ENCODE data around the gene PHKB. TPM values are rescaled to one million over a fixed set of nuclear protein-coding genes. Genes with fewer than 3 reads are reported as not detected.

Gene PHKB
- total RNA-seq, 1 experiment from 2014 or later = 38.8 TPM

DNA sequence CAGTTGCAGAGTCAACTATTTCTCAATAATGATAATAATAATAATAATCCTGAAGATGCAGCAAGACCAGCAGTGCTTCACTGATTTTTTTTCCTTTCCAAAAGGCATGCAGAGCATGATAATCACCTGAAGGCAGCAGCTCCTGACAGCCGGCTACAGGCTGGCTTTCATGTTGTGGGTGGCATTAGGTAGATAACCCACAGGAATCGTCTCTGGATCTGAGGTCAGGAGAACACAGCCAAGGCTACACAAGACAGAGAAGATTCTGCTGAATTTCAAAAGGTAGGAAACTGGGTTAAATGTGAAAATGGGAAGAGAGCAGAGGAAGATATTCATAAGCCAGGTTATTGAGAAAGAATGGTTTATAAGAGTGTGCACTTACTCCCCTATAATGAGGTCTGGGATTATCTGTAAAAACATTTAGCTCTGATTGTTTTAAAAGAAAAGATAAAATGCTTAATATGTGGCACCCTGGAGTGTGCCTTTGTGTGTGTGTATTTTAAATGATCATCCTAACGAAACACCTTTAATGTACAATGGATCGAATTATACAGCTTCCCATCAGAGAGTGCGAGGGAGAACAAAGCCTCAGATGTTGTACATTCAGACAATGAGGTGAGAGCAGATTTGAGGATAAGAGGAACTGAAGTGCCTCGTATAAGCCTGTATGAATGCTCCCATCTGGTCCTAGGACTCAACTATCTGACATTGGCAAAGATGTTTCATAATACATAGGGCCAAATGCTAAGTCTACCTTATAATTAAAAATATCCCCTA is 273.1 kb downstream of the PHKB start:
- no peak overlapping the region for H3K4me3 Mint-ChIP-seq

More for the DNA sequence above, 273.1 kb downstream of the PHKB start:
- no peak overlapping the region for H4K91ac ChIP-seq (ENCODE audit: insufficient read length, low read depth, low read length)
- H3K4me1 Mint-ChIP-seq = peaks cover 27 to 41% of the 10 kb centered on the region in 2 experiments
- no peak overlapping the region for H2BK5ac ChIP-seq (ENCODE audit: insufficient read length, low read length)
- no peaks in the 10 kb centered on the region for H3K27me3 Mint-ChIP-seq (ENCODE audit: low read depth)
- no peak overlapping the region for H3K4ac ChIP-seq (ENCODE audit: low read depth, low read length)
- peaks cover 0 to 6% (median 3%) of the 10 kb centered on the region in 3 experiments; a peak in 4 of 7 replicates for H3K36me3 Mint-ChIP-seq (ENCODE audit: insufficient read depth in 1 of 3, low read depth in 3 of 3)
- TF ChIP-seq, protein P1, sequence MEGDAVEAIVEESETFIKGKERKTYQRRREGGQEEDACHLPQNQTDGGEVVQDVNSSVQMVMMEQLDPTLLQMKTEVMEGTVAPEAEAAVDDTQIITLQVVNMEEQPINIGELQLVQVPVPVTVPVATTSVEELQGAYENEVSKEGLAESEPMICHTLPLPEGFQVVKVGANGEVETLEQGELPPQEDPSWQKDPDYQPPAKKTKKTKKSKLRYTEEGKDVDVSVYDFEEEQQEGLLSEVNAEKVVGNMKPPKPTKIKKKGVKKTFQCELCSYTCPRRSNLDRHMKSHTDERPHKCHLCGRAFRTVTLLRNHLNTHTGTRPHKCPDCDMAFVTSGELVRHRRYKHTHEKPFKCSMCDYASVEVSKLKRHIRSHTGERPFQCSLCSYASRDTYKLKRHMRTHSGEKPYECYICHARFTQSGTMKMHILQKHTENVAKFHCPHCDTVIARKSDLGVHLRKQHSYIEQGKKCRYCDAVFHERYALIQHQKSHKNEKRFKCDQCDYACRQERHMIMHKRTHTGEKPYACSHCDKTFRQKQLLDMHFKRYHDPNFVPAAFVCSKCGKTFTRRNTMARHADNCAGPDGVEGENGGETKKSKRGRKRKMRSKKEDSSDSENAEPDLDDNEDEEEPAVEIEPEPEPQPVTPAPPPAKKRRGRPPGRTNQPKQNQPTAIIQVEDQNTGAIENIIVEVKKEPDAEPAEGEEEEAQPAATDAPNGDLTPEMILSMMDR (conservative IDR thresholded peaks at IDR 0.05) = no peak
- no peak overlapping the region for H3T11ph ChIP-seq (ENCODE audit: low read length)
- H3K9me3 ChIP-seq (ENCODE audit: control insufficient read depth, low read depth, low read length) = no peaks in the 10 kb centered on the region
- no peak overlapping the region for H3K27ac ChIP-seq (ENCODE audit: insufficient read length, low read depth, low read length)
- no peak overlapping the region for H4K8ac ChIP-seq (replicated peaks; ENCODE audit: insufficient read length, low read depth, low read length)
- H3K27ac Mint-ChIP-seq = no peak overlapping the region; a peak in 1 of 7 replicates
- no CpG with 5 or more reads among the region's 6 CpGs for WGBS (ENCODE audit: extremely low coverage, insufficient read length, low lambda C conversion rate)
- no peak for DNase-seq
- no peak overlapping the region for H3K18ac ChIP-seq (ENCODE audit: insufficient read length, low read depth, low read length)
- H3K23me2 ChIP-seq (ENCODE audit: insufficient read length, low read depth, low read length, poor library complexity, severe bottlenecking) = no peaks in the 10 kb centered on the region
- no peak overlapping the region for H3K23ac ChIP-seq (ENCODE audit: insufficient read length, low read depth, low read length)
- no peak overlapping the region for H2AFZ ChIP-seq (ENCODE audit: low read length)
- no peak overlapping the region for H2BK120ac ChIP-seq (ENCODE audit: low read depth, low read length, poor library complexity, severe bottlenecking)
- H3K9me3 Mint-ChIP-seq = peaks cover 6% of the 10 kb centered on the region in 2 experiments
- H4K20me1 ChIP-seq (ENCODE audit: control insufficient read depth, insufficient read depth, insufficient read length) = no peaks in the 10 kb centered on the region
- H3K79me2 ChIP-seq (ENCODE audit: insufficient read depth, low read length) = no peaks in the 10 kb centered on the region
- H4K5ac ChIP-seq (ENCODE audit: insufficient read length, low read depth, low read length) = no peak overlapping the region
- no peaks in the 10 kb centered on the region for H3K27me3 ChIP-seq (ENCODE audit: insufficient read depth, low read length)
- no peak overlapping the region for H2BK20ac ChIP-seq (ENCODE audit: low read depth, low read length, poor library complexity, severe bottlenecking)
- H3K4me1 ChIP-seq (ENCODE audit: insufficient read depth, low read length) = 0 out of 2 replicates have a peak, but pooled peaks cover 2% of the 10 kb centered on the region
- H3K79me1 ChIP-seq (ENCODE audit: insufficient read depth, low read depth, low read length, poor library complexity, severe bottlenecking) = no peaks in the 10 kb centered on the region
- H2BK12ac ChIP-seq (ENCODE audit: insufficient read length, low read depth, low read length) = no peak overlapping the region
- no peak overlapping the region for H3K4me2 ChIP-seq (ENCODE audit: insufficient read depth, insufficient read length, low read length)
- H2BK15ac ChIP-seq (ENCODE audit: low read depth, low read length) = no peak overlapping the region
- H2AK5ac ChIP-seq (ENCODE audit: insufficient read length, low read length) = no peak overlapping the region
- no peak overlapping the region for H3K56ac ChIP-seq (ENCODE audit: insufficient read length, low read depth, low read length)
- H3K14ac ChIP-seq (ENCODE audit: insufficient read depth, low read length) = no peak overlapping the region
- no peak overlapping the region for H3K9ac ChIP-seq (ENCODE audit: extremely low read depth, insufficient read length, low read length)
